ENCODE results near the gene LDLRAD4.

The LDLRAD4 gene

GRCh38 chr18:13309031-13309747 lies 90.6 kb downstream of the LDLRAD4 start:
- TF ChIP-seq GATA3 (IDR thresholded peaks at IDR 0.05; ENCODE audit: low read depth, low read length) (no peak), GATA2 (IDR thresholded peaks at IDR 0.05; ENCODE audit: low read depth, low read length) (no peak)

DNA sequence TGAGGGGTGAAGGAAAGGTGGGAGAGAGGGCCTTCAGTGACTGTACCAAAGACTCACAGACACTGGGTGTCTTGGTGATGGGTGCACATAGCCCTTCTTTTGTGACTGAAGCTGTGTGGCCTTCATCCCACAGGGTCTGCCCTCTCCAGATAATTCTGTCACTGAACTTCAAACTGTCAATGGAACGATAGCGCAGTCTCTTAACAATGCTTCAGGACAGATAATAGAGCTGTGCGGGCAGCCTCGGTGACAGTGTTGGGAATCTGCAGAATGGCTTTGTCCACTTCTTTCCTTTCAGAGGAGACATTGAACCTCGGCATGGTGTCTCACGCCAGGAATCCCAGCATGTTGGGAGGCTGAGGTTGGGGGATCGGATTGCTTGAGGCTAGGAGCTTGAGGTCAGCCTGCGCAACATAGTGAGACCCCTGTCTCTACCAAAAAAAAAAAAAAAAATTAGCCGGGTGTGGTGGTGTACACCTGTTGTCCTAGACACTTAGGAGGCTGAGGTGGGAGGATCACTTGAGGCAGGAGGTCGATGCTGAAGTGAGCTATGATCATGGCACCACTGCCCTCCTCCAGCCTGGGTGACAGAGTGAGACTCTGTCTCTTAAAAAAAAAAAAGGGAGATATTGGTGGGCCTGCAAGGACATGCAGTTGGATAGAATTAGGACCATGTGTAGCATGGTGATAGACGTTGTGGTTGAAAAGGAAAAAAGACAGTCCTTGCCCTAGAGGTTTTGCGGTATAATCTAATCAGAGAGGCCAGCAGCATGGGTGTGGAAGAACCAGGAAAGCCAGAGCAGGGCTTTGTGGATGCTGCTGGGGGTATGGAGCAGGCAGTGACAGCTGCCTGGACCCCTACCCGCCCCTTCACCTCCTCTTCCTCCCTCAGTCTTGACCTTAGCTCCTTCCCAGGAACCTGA lies 91.4 kb downstream of the LDLRAD4 start:
- TF ChIP-seq GATA2 (IDR thresholded peaks at IDR 0.05; ENCODE audit: low read depth, low read length), result no peak

DNA sequence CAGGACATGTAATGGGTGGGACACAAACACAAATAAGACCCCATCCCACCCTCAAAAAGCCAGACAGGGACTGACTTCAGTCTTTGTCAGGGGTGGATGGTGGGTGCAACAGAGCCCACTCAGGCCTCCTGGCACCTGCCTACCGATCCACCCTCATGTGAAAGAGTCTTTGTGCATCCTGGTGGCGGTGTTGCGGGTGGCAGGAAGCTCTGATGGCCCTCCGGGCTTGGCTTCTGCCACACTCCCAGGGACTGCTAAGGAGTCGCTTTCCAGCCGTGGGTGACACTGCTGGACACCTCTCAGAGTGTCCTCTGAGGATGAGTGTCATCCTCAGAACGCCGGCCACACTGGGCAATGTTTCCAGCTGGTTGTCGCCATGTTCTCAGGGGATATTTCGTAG lies 92.6 kb downstream of the LDLRAD4 start:
- TF ChIP-seq GATA3 (IDR thresholded peaks at IDR 0.05; ENCODE audit: low read depth, low read length), result no peak
- TF ChIP-seq GATA2 (IDR thresholded peaks at IDR 0.05; ENCODE audit: low read depth, low read length), result no peak

GRCh38 chr18:13312515-13312914 lies 94.0 kb downstream of the LDLRAD4 start:
- TF ChIP-seq GATA3 (IDR thresholded peaks at IDR 0.05; ENCODE audit: low read depth, low read length) (no peak), GATA2 (IDR thresholded peaks at IDR 0.05; ENCODE audit: low read depth, low read length) (no peak)

GRCh38 chr18:13313006-13313686 lies 94.6 kb downstream of the LDLRAD4 start:
- no peak for TF ChIP-seq GATA3 (IDR thresholded peaks at IDR 0.05; ENCODE audit: low read depth, low read length)
- no peak for TF ChIP-seq GATA2 (IDR thresholded peaks at IDR 0.05; ENCODE audit: low read depth, low read length)

DNA sequence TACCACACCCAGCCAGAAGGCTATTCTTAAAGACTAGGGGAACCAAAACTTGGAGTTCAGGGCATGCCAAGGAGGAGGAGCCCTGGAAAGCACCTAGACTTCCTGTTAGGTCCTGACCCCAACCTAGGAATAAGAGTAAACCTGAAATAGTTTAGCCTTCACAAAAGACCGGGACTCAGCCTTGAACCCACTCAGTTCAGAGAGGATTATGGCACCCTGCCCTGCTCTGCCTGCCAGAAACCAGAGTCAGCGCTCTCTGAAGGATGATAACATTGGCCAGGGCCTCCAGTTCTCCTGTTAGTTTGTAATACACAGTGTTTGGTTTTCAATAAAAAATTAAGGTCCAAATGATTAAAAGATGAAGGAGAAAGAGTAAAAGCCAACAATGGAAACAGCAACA lies 96.4 kb downstream of the LDLRAD4 start:
- TF ChIP-seq GATA2 (IDR thresholded peaks at IDR 0.05; ENCODE audit: low read depth, low read length), result no peak
- TF ChIP-seq GATA3 (IDR thresholded peaks at IDR 0.05; ENCODE audit: low read depth, low read length), result no peak

GRCh38 chr18:13316063-13316462 lies 97.5 kb downstream of the LDLRAD4 start:
- no peak for TF ChIP-seq GATA2 (IDR thresholded peaks at IDR 0.05; ENCODE audit: low read depth, low read length)
- no peak for TF ChIP-seq GATA3 (IDR thresholded peaks at IDR 0.05; ENCODE audit: low read depth, low read length)

DNA sequence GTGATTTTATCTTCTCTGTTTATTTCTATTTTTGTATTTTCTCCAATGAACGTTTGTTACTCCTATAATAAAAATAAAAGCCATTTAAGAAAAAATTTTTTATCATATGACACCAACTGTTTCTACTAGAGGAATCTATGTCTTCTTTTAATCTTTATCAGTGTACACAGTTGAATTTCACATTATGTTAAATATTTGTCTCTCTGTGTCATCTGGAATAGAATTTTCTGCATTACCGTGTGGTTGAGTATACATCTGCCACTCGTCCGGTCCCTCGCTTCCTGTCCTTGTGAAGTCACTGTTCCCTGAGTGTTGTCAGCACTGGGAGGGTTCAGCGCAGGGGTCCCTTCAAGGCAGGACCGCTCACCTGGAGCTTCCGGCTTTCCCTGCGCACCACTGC lies 99.2 kb downstream of the LDLRAD4 start:
- TF ChIP-seq GATA2 (IDR thresholded peaks at IDR 0.05; ENCODE audit: low read depth, low read length) (no peak), GATA3 (IDR thresholded peaks at IDR 0.05; ENCODE audit: low read depth, low read length) (no peak)

DNA sequence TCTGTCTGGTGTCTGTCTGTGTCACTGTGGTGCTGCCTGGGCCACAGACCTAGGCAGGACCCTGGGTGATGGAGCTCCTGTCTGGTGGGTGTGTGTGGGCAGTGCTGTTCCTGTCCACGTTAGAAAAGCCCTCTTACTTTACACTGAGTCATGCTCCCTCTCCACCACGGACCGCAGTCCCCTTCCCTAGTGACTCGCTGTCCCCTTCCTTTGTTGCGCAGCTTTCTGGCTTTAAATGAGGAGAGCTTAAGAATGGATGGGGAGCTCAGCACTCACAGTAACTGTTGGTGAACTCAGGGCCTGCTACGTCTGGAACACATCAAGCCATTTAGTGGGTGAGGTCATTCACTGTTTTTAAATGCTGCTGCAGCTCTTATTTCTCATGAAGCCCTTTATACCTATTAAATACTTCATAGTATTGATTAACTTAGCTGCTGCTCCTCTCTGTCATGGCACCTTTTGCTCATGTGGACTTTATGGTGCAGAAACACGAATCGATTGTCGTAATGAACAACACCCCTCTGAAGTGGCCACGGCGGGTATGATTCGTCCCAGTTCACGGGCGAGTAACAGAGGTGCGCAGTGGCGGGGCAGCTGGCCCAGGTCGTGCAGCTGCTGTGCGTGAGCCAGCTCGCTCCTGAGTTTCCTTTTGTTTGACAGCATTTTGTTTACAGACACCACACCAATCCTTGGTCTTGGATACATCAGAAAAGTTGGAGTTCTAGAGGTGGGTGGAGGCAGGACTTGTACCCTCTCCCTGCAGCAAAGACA lies 100.4 kb downstream of the LDLRAD4 start:
- TF ChIP-seq GATA2 (IDR thresholded peaks at IDR 0.05; ENCODE audit: low read depth, low read length) (no peak), GATA3 (IDR thresholded peaks at IDR 0.05; ENCODE audit: low read depth, low read length) (no peak)

DNA sequence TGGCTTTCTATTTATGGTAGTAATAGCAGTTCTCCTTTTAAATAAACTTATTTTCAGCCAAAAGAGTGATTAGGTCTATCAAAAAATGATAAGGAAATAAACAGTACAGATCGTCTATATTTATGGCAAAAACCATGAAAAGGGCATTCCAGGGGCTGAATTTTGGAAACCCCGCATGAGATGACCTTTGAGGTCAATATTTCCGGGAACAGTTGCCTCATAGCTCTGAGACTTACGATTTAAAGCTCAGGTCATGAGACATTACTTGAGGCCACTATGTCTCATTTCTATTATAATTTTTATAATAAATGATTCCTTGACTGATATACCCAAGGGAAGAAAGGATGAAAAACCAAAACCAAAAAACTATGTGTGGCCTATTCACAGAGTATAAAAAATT lies 101.1 kb downstream of the LDLRAD4 start:
- TF ChIP-seq GATA3 (IDR thresholded peaks at IDR 0.05; ENCODE audit: low read depth, low read length) (no peak), GATA2 (IDR thresholded peaks at IDR 0.05; ENCODE audit: low read depth, low read length) (no peak)

- no peak for TF ChIP-seq GATA3 (IDR thresholded peaks at IDR 0.05; ENCODE audit: low read depth, low read length)
- TF ChIP-seq GATA2 (IDR thresholded peaks at IDR 0.05; ENCODE audit: low read depth, low read length), result no peak
These were observed 101.5 kb downstream of the LDLRAD4 start for GRCh38 chr18:13320096-13320495.

- TF ChIP-seq GATA2 (IDR thresholded peaks at IDR 0.05; ENCODE audit: low read depth, low read length) (no peak), GATA3 (IDR thresholded peaks at IDR 0.05; ENCODE audit: low read depth, low read length) (no peak)
These were observed 102.4 kb downstream of the LDLRAD4 start for GRCh38 chr18:13320891-13321425.

- no peak for TF ChIP-seq GATA3 (IDR thresholded peaks at IDR 0.05; ENCODE audit: low read depth, low read length)
- TF ChIP-seq GATA2 (IDR thresholded peaks at IDR 0.05; ENCODE audit: low read depth, low read length), result no peak
These were observed 103.4 kb downstream of the LDLRAD4 start for GRCh38 chr18:13321923-13322322.
